ENCODE data around the gene PTPN11.
A peak's percentile ranks its signal among the peaks of the same experiment; 100 is the strongest.
"Not testable (repeated sequence)": the region's sequence is repeated elsewhere in the genome, so short reads cannot be mapped to it uniquely, and the experiment has no call there.

Gene PTPN11

DNA sequence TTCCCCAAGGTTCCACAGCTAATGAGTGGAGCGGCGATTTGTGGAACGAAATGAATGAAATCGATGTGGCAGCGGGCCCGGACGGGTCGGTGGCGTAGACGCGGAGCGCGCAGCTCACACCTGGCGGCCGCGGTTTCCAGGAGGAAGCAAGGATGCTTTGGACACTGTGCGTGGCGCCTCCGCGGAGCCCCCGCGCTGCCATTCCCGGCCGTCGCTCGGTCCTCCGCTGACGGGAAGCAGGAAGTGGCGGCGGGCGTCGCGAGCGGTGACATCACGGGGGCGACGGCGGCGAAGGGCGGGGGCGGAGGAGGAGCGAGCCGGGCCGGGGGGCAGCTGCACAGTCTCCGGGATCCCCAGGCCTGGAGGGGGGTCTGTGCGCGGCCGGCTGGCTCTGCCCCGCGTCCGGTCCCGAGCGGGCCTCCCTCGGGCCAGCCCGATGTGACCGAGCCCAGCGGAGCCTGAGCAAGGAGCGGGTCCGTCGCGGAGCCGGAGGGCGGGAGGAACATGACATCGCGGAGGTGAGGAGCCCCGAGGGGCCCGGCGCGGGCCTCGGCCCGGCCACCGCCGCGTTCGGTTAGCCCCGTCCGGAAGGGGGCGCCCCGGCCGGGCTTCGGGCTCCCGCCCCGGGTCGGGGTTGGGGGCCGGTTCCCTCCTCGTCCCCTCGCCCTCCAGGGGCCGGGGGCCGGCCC, at the start of gene PTPN11:
TSS of gene PTPN11 (plus strand) at position 340 of the 689 bp plus-strand sequence. CDS start at position 505, 165 bp downstream.
- peak; percentile 84 for DNase-seq

DNA sequence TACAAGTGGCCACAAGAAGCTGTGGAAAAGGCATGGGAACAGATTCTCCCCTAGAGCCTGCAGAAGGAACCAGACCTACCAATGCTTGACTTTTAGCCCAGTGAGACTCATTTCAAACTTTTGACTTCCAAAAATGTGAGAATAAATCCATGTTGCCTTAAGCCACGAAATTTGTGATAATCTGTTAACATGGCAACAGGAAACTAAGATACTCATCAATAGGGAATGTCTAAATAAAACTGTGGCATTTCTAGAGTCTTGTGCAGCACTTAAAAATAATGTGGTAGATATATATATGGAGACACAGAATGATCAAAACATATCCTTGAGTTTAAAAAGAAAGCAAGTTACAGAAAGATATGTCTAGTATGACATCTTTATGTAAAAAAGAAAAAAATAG, 48.5 kb upstream of the PTPN11 start:
- DNase-seq: no peak

DNA sequence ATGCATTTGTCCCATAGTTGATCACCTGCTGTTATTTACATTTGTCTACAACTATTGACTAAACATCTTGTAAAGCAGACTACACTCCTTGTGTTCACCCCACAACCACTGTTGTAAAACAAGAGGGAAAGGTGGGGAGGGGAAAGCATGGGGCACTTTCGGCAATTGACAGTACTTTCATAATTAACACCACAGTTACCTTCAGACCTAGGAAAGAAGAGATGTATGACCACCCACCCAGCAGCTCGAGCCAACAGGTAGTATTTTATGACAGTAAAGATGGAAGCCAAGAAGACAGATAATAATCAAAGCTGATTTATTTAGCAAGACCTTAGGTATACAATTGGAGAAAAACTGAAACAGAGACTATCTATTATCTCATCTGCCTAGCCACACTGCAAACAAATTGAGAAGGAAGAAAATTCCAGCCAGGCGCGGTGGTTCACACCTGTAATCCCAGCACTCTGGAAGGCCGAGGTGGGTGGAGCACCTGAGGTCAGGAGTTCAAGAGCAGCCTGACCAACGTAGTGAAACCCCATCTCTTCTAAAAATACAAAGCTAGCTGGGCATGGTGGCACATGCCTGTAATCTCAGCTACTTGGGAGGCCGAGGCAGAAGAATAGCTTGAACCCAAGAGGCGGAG, 47.8 kb upstream of the PTPN11 start:
- DNase-seq: no peak

DNA sequence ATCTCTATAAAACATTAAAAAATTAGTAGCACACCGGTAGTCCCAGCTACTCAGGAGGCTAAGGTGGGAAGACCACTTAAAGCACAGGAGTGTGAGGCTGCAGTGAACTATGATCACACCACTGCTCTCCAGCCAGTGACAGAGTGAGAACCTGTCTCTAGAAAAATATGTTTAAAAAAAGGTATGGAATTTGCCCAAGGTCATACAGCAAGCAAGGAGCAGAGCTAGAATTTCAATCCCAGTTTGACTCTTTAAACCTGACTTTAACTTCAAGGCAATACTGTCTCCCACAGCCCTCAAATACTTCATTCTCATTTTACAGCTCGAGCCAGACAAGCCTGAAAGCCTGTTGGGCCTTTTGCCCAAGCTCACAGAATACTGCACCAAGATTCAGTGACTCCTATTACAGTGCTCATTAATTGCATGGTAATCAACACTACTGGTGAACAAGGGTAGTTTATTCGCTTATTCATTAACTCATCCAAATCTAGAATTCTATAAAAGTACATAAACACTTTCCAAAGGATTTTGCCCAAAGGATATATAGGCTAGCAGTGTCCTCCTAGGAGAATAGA, 44.5 kb upstream of the PTPN11 start:
- no peak for DNase-seq

DNA sequence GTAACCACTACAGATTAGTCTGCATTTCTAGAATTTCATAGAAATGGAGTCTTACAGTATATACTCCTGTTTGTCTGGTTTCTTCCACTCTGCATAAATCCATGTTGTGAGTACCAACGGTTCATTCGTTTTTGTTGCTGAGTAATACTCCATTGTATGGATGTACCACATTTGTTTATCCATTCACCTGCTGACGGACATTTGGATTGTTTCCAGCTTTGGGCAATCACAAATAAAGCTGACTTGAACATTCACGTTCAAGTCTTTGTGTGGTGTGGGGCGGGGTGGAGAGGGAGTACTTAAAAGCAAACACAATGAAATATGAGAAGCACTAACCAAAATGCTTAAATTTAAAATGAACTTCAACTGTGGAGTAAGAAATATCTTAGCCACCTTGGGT, 43.6 kb upstream of the PTPN11 start:
- no peak for DNase-seq

DNA sequence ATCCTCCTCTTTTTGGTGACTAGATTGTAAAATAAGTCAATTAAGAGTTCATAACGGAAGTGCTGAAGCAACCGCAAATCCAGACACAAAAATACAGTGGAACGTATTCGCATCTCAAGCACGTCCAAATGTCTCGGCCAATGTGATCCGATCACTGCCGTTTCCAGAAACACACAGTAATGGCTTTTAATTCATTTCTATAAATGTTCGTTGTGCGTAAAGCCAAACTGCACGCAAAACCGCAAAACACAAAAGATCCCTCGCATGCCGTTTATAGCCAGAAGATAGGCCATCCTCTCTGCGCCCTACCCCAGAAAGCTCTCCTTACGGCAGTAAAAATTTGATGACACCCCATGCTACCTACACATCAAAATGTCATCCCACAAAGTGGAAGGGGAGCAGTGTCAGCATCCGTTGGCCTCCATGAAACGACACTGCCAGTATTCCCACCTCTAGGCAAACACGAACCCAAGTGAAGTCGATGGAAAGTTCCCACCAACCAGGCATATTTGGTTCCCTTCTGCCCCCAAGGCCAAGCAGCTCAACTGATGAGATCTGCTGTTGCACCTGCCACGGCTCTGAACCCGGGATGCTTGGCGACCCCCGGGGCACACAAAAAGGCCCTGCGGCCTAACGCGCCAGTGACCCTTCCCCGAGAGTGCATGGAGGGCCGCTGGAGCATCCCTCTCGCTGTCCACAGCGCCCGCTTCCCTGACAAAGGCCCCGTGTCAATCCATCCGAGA, 37.9 kb upstream of the PTPN11 start:
- peak; percentile 5 for DNase-seq

DNA sequence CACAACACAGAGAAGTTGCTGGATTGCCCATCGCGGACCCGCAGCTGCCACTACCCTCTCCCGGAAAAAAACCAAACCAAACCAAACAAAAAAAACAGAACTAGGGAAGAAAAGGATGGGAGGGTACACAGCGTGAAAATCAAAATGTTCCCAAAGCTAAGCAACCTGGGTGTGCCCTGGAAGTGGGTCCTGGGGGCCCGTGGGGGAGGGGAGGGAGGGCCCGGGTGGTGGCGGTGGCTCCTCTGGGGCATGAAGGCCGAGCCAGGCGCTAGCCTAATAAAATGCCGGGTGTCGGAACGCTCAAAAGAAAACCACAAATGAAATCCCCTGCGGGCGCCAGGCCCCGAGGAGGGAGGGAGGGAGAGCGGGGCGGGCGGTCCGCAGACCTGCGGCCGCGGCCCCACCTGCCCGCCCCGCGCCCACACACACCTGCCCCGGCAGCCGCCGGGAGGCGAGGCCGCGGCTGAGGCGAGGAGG, 37.3 kb upstream of the PTPN11 start:
- DNase-seq: no peak

DNA sequence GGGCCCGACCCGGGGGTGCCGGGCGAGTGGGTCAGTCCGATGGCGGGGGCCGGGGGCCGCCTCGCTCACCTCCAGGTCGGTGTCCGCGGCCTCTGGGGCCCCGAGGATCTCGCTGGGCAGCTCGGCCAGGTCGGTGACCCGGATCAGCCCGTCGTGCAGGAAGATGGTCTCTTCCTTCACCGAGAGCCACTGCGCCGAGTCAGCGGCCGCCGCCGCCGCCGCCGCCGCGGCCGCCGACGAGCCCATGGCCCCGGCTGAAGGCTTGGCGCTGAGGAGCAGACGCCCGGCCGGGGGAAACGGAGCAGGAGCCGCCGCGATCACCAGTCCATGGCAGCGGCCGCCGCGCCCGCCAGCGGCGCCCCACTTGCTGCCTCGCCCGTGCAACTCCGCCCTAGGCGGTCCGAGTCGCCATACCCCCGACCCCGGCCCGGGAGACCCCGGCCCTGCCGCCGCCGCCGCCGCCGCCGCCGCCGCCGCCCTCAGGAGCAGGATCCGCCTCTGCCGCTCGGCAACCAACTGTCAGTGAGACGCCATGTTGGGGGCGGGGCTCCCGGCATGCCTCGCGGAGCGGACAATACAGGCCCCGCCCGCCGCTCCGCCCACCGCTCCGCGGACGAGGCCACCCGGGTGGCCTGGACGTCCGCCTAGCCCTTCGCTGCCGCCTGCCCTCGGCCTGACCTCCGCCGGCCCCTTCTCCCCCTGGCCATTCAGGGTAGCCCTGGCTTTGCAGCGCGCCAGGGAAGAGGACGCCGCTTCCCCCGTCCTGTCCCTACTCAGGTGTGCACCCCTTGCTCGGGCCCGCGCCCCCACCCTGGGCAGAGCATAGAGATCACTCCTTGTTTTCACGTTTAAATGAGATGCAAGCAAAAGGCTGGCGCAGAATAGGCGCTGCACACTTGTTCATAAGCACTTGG, 36.6 kb upstream of the PTPN11 start, which contains the start of gene HECTD4:
TSS of gene HECTD4 (minus strand) at position 549 of the 914 bp plus-strand sequence. CDS start at position 246, 303 bp downstream.
- peak; percentile 95 for DNase-seq

DNA sequence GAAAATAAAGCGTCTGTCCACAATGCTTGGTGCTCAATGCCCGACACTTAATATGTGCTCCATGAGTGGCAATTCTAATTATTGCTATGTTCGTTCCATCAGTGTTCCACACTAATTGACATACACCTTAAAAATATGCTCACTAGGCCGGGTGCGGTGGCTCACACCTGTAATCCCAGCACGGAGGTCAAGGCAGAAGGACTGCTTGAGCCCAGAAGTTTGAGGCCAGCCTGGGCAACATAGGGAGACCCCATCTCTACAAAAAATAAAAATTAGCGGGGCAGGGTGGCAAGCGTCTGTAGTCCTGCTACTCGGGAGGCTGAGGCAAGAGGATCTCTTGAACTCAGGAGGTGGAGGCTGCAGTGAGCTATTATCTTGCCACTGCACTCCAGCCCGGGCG, 35.9 kb upstream of the PTPN11 start:
- no peak for DNase-seq

DNA sequence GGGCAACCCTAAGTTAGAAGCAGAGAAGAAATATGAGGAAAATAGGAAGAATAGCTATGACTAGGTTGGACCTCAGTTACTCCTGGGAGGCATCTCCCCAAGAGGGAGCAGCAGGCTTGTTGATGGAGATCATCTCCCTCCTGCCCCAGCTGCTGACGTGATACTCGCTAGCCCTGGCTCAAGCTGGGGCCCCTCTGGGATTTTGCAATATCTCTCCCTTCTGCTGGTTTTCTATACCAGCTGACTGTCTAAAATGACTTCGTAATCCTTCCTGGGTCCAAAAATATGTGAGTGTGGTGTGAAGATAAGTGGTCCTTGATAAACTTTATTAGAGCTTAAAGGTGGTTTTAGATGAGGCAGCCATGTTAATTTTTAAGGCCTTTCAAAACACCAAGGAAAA, 32.0 kb upstream of the PTPN11 start:
- DNase-seq: peak; percentile 58

DNA sequence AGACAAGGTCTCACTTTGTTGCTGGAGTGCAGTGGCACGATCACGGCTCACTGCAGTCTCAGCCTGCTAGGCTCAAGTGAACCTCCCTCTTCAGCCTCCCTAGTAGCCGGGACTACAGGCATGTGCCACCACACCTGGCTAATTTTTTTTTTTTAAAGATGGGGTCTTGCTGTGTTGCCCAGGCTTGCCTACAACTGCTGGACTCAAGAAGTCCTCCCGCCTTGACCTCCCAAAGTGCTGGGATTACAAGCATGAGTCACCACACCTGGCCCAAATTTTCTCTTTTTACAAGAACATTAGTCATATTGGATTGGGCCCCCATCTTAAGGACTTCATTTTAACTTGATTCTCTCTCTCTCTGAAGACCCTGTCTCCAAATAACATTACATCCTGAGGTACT, 29.5 kb upstream of the PTPN11 start:
- no peak for DNase-seq

DNA sequence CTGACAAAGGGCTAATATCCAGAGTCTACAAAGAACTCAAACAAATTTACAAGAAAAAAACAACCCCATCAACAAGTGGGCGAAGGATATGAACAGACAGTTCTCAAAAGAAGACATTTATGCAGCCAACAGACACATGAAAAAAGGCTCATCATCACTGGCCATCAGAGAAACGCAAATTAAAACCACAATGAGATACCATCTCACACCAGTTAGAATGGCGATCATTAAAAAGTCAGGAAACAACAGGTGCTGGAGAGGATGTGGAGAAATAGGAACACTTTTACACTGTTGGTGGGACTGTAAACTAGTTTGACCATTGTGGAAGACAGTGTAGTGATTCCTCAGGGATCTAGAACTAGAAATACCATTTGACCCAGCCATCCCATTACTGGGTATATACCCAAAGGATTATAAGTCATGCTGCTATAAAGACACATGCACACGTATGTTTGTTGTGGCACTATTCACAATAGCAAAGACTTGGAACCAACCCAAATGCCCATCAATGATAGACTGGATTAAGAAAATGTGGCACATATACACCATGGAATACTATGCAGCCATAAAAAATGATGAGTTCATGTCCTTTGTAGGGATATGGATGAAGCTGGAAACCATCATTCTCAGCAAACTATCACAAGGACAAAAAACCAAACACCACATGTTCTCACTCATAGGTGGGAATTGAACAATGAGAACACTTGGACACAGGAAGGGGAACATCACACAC, 28.7 kb upstream of the PTPN11 start:
- not testable (repeated sequence) for DNase-seq

DNA sequence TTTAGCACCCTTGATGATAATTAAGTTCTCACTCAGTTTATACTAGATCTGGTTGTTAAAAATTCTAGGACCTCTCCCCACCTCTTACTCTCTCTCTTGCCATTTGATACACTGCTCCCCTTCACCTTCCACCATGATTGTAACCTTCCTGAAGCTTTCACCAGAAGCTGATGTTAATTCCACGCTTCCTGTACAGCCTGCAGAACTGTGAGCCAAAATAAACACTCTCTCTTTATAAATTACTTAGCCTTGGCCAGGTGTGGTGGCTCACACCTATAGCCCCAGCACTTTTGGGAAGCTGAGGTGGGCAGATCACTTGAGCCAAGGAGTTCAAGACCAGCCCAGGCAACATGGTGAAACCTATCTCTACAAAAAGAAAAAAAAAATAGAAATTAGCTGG, 25.4 kb upstream of the PTPN11 start:
- DNase-seq: no peak

DNA sequence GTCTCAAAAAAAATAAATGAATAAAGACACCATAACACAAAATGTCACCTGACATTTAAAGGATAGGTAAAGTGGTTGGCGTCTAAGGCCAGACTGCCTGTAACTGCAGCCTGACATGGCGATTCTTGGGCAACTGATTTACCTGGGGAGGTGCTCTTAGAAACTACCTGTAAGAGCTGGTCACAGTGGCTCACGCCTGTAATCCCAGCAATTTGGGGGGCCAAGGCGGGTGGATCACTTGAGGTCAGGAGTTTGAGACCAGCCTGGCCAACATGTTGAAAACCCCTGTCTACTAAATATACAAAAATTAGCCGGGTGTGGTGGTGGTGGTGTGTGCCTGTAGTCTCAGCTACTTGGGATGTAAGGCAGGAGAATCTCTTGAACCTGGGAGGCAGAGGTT, 17.7 kb upstream of the PTPN11 start:
- no peak for DNase-seq

DNA sequence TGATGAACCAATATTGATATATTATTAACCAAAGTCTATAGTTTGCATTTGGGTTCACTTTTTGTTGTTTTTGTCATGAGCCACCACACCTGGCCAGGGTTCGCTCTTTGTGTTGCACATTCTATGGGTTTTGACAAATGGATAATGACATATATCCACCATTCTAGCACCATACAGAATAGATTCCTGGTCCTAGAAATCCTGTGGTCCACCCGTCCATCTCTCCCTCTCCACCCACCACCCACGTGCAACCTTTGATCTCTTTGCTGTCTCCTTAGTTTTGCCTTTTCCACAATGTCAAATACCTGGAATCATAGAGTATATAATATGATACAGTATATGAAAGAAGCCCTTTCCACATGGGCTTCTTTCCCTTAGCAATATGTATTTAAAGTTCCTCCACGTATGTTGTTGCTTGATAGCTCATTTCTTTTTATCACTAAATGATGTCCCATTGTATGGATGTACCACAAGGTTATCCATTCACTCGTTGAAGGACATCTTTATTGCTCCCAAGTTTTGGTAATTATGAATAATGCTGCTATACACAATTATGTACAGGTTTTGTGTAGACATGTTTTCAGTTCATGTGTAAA, 16.7 kb upstream of the PTPN11 start:
- DNase-seq: no peak

DNA sequence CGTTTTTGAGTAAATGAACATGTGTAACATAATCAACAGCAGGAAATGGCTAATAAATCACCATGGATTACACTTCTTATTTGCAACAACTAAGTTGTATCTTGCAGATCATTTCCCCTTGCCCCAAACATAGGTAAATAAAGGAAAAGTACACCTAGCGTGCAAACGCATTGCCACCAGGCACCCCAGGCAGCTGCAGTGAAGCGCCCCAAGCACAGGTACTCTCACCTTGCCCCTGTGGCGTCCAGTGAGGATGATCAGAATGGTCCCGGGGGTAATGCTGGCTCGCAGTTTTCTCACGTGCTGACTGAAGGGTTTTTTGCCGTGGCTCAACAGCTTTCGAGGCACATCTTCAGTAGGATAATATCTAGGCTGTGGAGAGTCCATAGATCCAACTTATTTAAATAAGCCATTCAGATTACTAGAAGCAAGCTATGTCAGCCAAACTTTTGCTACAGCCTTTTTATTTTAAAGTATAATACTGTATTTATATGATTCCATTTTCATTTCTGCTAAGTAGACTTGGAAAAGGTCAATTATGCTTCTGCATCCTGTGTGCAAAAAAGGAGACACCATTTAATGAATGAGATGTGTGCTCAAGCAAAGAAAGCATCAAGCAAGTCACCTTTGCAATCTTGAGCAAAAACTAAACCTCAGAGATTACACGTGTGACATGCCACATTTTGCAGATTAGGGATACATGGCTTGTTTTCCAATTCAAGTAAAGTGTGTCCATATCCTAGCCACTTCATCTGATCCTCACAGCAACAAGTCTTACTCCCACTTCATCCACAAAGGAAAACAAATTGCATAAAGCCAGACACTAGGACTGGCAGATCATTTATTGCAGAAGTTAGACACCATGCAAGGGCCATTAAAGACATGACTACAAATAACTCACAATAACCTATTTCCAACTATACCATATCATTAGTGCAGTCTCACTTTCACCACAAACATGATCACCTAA, 11.9 kb upstream of the PTPN11 start:
- DNase-seq: no peak

DNA sequence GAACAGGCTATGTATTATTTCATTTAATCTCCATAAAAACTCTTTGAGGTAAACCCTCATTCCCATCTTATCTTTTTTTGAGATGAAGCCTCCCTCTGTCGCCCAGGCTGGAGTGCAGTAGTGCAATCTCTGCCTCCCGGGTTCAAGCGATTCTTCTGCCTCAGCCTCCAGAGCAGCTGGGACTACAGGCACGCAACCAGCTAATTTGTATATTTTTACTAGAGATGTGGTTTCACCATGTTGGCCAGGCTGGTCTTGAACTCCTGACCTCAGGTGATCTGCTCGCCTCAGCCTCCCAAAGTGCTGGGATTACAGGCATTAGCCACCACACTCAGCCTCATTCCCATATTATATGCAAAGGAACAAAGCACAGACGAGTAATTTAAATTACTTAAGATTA, 11.1 kb upstream of the PTPN11 start:
- not testable (repeated sequence) for DNase-seq

DNA sequence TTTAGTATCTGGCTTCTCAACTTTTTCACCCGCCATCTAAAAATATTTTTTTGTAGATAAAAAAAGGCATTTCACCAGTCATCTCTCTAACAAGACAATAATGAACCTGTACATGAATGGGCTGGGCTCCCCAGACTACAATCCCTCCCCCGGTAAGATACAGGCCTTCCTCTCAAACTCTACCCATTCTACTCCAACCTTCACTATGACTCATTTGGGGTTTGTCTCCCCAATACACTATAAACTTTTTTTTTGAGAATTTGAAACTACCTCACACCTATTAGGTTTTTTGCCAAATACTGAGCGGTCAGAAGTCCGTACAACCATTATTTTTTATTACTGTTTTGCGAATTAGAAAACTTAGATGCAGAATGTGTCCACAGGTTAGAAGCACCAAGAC, 10.1 kb upstream of the PTPN11 start:
- no peak for DNase-seq

DNA sequence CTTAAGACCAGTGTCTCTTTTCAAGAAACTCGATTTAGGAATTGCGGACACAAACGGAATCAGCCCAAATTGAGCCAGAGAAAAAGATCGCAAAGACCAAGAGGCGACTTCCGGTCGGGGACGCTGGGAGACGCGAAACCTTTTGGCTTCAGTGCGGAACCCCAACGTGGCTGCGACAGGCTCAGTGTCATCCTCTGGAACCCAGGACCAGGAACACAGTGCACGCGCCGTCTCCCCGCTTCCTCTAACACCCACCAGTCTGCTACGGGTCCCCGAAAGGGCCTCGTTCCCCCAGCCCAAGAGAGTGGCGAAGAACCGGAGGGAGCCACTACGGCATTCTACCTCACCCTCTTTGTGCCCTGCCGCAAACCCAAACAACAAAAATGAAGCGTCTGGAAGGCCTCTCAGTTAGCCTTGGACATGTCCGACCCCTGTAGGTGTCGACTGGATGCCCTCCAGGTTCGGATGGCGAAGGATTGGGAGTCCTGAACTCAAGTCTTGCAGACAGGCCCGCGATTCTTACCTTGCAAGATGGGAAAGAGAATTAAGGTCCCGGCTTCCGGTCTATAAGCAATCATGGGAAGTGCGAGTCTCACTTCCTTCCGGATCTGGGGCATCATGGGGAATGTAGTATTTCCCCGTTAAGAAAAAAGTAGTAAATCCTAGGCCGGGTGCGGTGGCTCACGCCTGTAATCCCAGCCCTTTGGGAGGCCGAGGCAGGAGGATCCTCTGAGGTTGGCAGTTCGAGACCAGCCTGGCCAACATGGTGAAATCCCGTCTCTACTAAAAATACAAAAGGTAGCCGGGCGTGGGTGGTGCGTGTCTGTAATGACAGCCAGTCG, 9.5 kb upstream of the PTPN11 start, which contains the start of gene RPL6:
TSS of gene RPL6 (minus strand) at position 542 of the 842 bp plus-strand sequence. CDS start 949 bp downstream, outside the sequence.
- peak; percentile 94 for DNase-seq

Measured in inflammatory macrophage treated with lipopolysaccharide for 4 hours (primary cell).